SK-N-SH (cell line): ENCODE results near the gene CDC27. TPM values are rescaled to one million over a fixed set of nuclear protein-coding genes. Genes with fewer than 3 reads are reported as not detected.

Experiments
- CTCF ChIA-PET: fragments of 300-600, 350-600 bp; formaldehyde crosslinking; extraction: SDS; loops from one replicate; lab custom pipeline; 2021; lab: Yijun Ruan, JAX
- POLR2A ChIA-PET: fragments of 350-600 bp; sonication (Branson Sonifier 250); formaldehyde crosslinking; extraction: SDS; loops from one replicate; lab custom pipeline; 2020; ENCODE audit warnings: antibody characterized with exemption, inconsistent platforms; lab: Yijun Ruan, JAX
- DNase-seq: peaks from one replicate; pipeline ENCODE4 v3.0.0; 2012
- H2AFZ ChIP-seq: fragments of 200-600 bp; sonication (generic); 2 replicates; pipeline ENCODE4 v1.8.1; 2016; ENCODE audit warnings: antibody characterized with exemption, mild to moderate bottlenecking, low read depth
- H3F3A ChIP-seq: fragments of 200-600 bp; sonication (generic); replicated peaks from 2 replicates; pipeline ENCODE3; 2016; ENCODE audit warnings: antibody characterized with exemption, mild to moderate bottlenecking; ENCODE audit not compliant: insufficient read depth
- H3K27ac ChIP-seq, 2 experiments: fragments of 200-500 bp in 1 of 2; fragments of 200-600 bp in 1 of 2; sonication (Bioruptor generic) in 1 of 2; sonication (generic), shearing (Covaris generic) in 1 of 2; 2 replicates each; pipeline versions ENCODE4 v1.5.1 to v1.6.1; 2014 to 2016; ENCODE audit warnings: low read depth in 2 of 2, inconsistent platforms in 1 of 2, low read length in 1 of 2, mild to moderate bottlenecking in 1 of 2, mixed read lengths in 1 of 2
- H3K27me3 ChIP-seq: fragments of 200-600 bp; sonication (generic), shearing (Covaris generic); 2 replicates; pipeline ENCODE4 v1.6.1; 2016; ENCODE audit warnings: mixed run types; ENCODE audit not compliant: insufficient read depth
- H3K36me3 ChIP-seq, 2 experiments: fragments of 200-500 bp in 1 of 2; fragments of 200-600 bp in 1 of 2; sonication (Bioruptor generic) in 1 of 2; sonication (generic) in 1 of 2; replicated peaks in 1 of 2; 2 replicates each; pipeline versions ENCODE3 to v1.5.1; 2014 to 2016; ENCODE audit warnings: low read length in 1 of 2, mild to moderate bottlenecking in 1 of 2; ENCODE audit not compliant: insufficient read depth in 2 of 2, control insufficient read depth in 1 of 2
- H3K4me1 ChIP-seq, 2 experiments: fragments of 200-500 bp in 1 of 2; fragments of 200-600 bp in 1 of 2; sonication (Bioruptor generic) in 1 of 2; sonication (generic), shearing (Covaris generic) in 1 of 2; 2 replicates each; pipeline versions ENCODE4 v1.5.1 to v1.6.1; 2014 to 2016; ENCODE audit warnings: low read depth in 1 of 2, low read length in 1 of 2, mixed run types in 1 of 2; ENCODE audit not compliant: insufficient read depth in 2 of 2, control insufficient read depth in 1 of 2
- H3K4me2 ChIP-seq: fragments of 200-600 bp; sonication (generic), shearing (Covaris generic); 2 replicates; pipeline ENCODE4 v1.6.1; 2017; ENCODE audit warnings: mixed run types
- H3K4me3 ChIP-seq, 2 experiments: fragments of 200-500 bp in 1 of 2; fragments of 200-600 bp in 1 of 2; sonication (Bioruptor generic) in 1 of 2; sonication (generic), shearing (Covaris generic) in 1 of 2; 2 replicates each; pipeline versions ENCODE4 v1.5.1 to v1.8.1; 2014 to 2016; ENCODE audit warnings: low read depth in 2 of 2, inconsistent platforms in 1 of 2, low read length in 1 of 2, mild to moderate bottlenecking in 1 of 2, mixed read lengths in 1 of 2, moderate library complexity in 1 of 2
- H3K79me2 ChIP-seq: fragments of 200-600 bp; sonication (generic); 2 replicates; pipeline ENCODE4 v1.8.1; 2017; ENCODE audit warnings: mild to moderate bottlenecking; ENCODE audit not compliant: insufficient read depth
- H3K9ac ChIP-seq: fragments of 200-600 bp; sonication (generic); 2 replicates; pipeline ENCODE4 v1.6.1; 2017; ENCODE audit warnings: mixed run types
- H3K9me2 ChIP-seq: fragments of 200-600 bp; sonication (generic); 2 replicates; pipeline ENCODE4 v1.6.1; 2017; ENCODE audit warnings: mixed run types
- H3K9me3 ChIP-seq: fragments of 200-600 bp; sonication (generic); 2 replicates; pipeline ENCODE4 v1.6.1; 2017; ENCODE audit warnings: mixed run types, mild to moderate bottlenecking, moderate library complexity
- H4K20me1 ChIP-seq: fragments of 200-600 bp; sonication (generic); 2 replicates; pipeline ENCODE4 v1.6.1; 2017; ENCODE audit warnings: mild to moderate bottlenecking, mixed run types; ENCODE audit not compliant: insufficient read depth
- CHD2 ChIP-seq: fragments of 150-350 bp; IDR thresholded peaks from 2 replicates; pipeline ENCODE4 v1.6.1; 2018; ENCODE audit warnings: low read length; ENCODE audit not compliant: partially characterized antibody
- ELF1 ChIP-seq: IDR thresholded peaks from 2 replicates; pipeline ENCODE4 v1.4.0; 2012
- EZH2phosphoT487 ChIP-seq: fragments of 200-600 bp; sonication (generic); IDR thresholded peaks from 2 replicates; pipeline ENCODE4 v1.6.1; 2017; ENCODE audit warnings: low read depth, mixed run types, mild to moderate bottlenecking, antibody characterized with exemption, moderate library complexity, borderline replicate concordance
- GABPA ChIP-seq: IDR thresholded peaks from 2 replicates; pipeline ENCODE4 v1.4.0; 2012; ENCODE audit warnings: low read depth, mild to moderate bottlenecking
- GATA2 ChIP-seq: sonication (generic); formaldehyde crosslinking; IDR thresholded peaks from 2 replicates; pipeline ENCODE4 v1.5.0; 2020; ENCODE audit warnings: mild to moderate bottlenecking, missing genetic modification reagents
- IRF3 ChIP-seq: fragments of 150-350 bp; IDR thresholded peaks from 2 replicates; pipeline ENCODE4 v1.6.1; 2016; ENCODE audit warnings: mild to moderate bottlenecking, low read depth, low read length
- JUND ChIP-seq: IDR thresholded peaks from 2 replicates; pipeline ENCODE4 v1.4.0; 2012
- MAX ChIP-seq: IDR thresholded peaks from 2 replicates; pipeline ENCODE4 v1.4.0; 2012; ENCODE audit warnings: low read depth
- MXI1 ChIP-seq: IDR thresholded peaks from 2 replicates; pipeline ENCODE4 v1.6.1; 2012; ENCODE audit warnings: mild to moderate bottlenecking, low read depth, low read length, improper control_type of control experiment
- NRF1 ChIP-seq: IDR thresholded peaks from 2 replicates; pipeline ENCODE4 v1.6.1; 2012; ENCODE audit warnings: low read depth, mild to moderate bottlenecking, low read length
- PBX3 ChIP-seq: IDR thresholded peaks from 2 replicates; pipeline ENCODE4; 2012
- POLR2AphosphoS5 ChIP-seq: IDR thresholded peaks from 2 replicates; pipeline ENCODE4 v1.6.1; 2012; ENCODE audit warnings: low read depth, low read length
- RAD21 ChIP-seq: IDR thresholded peaks from 2 replicates; pipeline ENCODE4 v1.6.1; 2012; ENCODE audit warnings: mild to moderate bottlenecking, low read length
- RCOR1 ChIP-seq: fragments of 150-350 bp; IDR thresholded peaks from 2 replicates; pipeline ENCODE4 v1.6.1; 2017; ENCODE audit warnings: antibody characterized with exemption, low read length
- RFX5 ChIP-seq: IDR thresholded peaks from 2 replicates; pipeline ENCODE4 v1.6.1; 2012; ENCODE audit warnings: mild to moderate bottlenecking, improper control_type of control experiment, low read length
- RXRA ChIP-seq: IDR thresholded peaks from 2 replicates; pipeline ENCODE4 v1.4.0; 2012; ENCODE audit warnings: low read depth, mild to moderate bottlenecking, borderline replicate concordance
- SIN3A ChIP-seq: IDR thresholded peaks from 2 replicates; pipeline ENCODE4 v1.6.1; 2012; ENCODE audit warnings: low read depth, mild to moderate bottlenecking, low read length, moderate library complexity, borderline replicate concordance
- SMC3 ChIP-seq: IDR thresholded peaks from 2 replicates; pipeline ENCODE4 v1.6.1; 2012; ENCODE audit warnings: low read depth, low read length, improper control_type of control experiment
- TAF1 ChIP-seq: IDR thresholded peaks from 2 replicates; pipeline ENCODE4 v1.6.1; 2012; ENCODE audit warnings: low read depth, mild to moderate bottlenecking, low read length, moderate library complexity, borderline replicate concordance
- TCF12 ChIP-seq: IDR thresholded peaks from 2 replicates; pipeline ENCODE4 v1.4.0; 2012
- USF1 ChIP-seq: IDR thresholded peaks from 2 replicates; pipeline ENCODE4 v1.4.0; 2012; ENCODE audit warnings: low read depth, borderline replicate concordance
- USF2 ChIP-seq: fragments of 150-350 bp; IDR thresholded peaks from 2 replicates; pipeline ENCODE4 v1.6.1; 2017; ENCODE audit warnings: antibody characterized with exemption, low read length, low read depth, borderline replicate concordance
- YY1 ChIP-seq: IDR thresholded peaks from 2 replicates; pipeline ENCODE4 v1.4.0; 2012; ENCODE audit warnings: low read depth, mild to moderate bottlenecking
- WGBS: methylation state at CpG from one replicate; pipeline ENCODE4 v1.1.6; 2017; ENCODE audit warnings: low lambda C conversion rate; 5-methylcytosine and 5-hydroxymethylcytosine counted together
- polyA plus RNA-seq, 3 experiments: library from polyadenylated mRNA; depleted of rRNA; stranded (reverse); fragments of >200 nt; gene quantifications; 2 replicates each; pipeline ENCODE4 v1.2.3, GENCODE V29; 2012

The CDC27 gene
- polyA plus RNA-seq, 1 of the 3 experiments (the other 2 are of a cell fraction): 44.3 TPM

GRCh38 chr17:47193931-47194511 lies 4.9 kb upstream of the CDC27 start:
- Histone ChIP-seq H3K4me2 (no peak overlapping the region), H3K9me2 (no peaks in the 10 kb centered on the region), H3K36me3 (no peaks in the 10 kb centered on the region), H3K79me2 (peaks cover 1% of the 10 kb centered on the region; the same call in 1 of the 2 replicates), H3K9me3 (no peaks in the 10 kb centered on the region), H3K4me3 (no peak overlapping the region), H3K27me3 (no peaks in the 10 kb centered on the region), H3K27ac (no peak overlapping the region), H3K9ac (no peak overlapping the region), H3K4me1 (no peaks in the 10 kb centered on the region; a peak in 1 of 4 replicates), H4K20me1 (no peaks in the 10 kb centered on the region), H3F3A (no peaks in the 10 kb centered on the region), H2AFZ (no peak overlapping the region)
- 94% methylated on average over 4 of the region's 4 CpGs for WGBS
- ChIA-PET POLR2A (no interaction called here), CTCF (interaction anchor here (1.0 to 1.8 kb wide), 3 partner anchors 35 to 65 kb away, joined by 3 to 5 read pairs (median 4); no protein-coding TSS in a partner anchor)
- no peak for DNase-seq
- TF ChIP-seq TCF12 (no peak), PBX3 (no peak), NRF1 (no peak), MAX (no peak), SIN3A (no peak), GATA2 (no peak), CHD2 (no peak), RXRA (no peak), JUND (no peak), EZH2phosphoT487 (no peak), ELF1 (no peak), POLR2AphosphoS5 (no peak), RAD21 (no peak), IRF3 (no peak), MXI1 (no peak)

GRCh38 chr17:47192554-47192953 lies 3.5 kb upstream of the CDC27 start:
- no peak overlapping the region for H3K4me3 ChIP-seq
- peaks cover 10% of the 10 kb centered on the region for H3F3A ChIP-seq
- H3K27ac ChIP-seq: no peak overlapping the region
- no peak overlapping the region for H2AFZ ChIP-seq
- TF ChIP-seq GABPA (no peak), JUND (no peak), RFX5 (no peak), USF2 (no peak), SMC3 (no peak), TAF1 (no peak), YY1 (no peak), USF1 (no peak), RCOR1 (no peak), POLR2AphosphoS5 (no peak), MXI1 (no peak), RAD21 (no peak)
- TF ChIP-seq, all 33 proteins: peak for 0
- Histone ChIP-seq H3K4me2 (no peak overlapping the region), H3K9me3 (no peaks in the 10 kb centered on the region), H4K20me1 (peaks cover 7% of the 10 kb centered on the region; the same call in 1 of the 2 replicates), H3K9me2 (no peaks in the 10 kb centered on the region), H3K27me3 (no peaks in the 10 kb centered on the region), H3K79me2 (peaks cover 16% of the 10 kb centered on the region), H3K36me3 (no peaks in the 10 kb centered on the region), H3K9ac (no peak overlapping the region), H3K4me1 (peaks cover 0 to 8% of the 10 kb centered on the region in 2 experiments; a peak in 3 of 4 replicates)
- WGBS: 88% methylated on average over 6 of the region's 6 CpGs
- CTCF ChIA-PET: interaction anchor here (1.4 kb wide), 1 partner anchor 37 kb away, joined by 4 read pairs; no protein-coding TSS in a partner anchor
- POLR2A ChIA-PET: no interaction called here
- DNase-seq: no peak
